Measurements from ENCODE around the gene RAB19.

Gene RAB19

GRCh38 chr7:140397784-140398750 lies 5.8 kb upstream of the RAB19 start, which contains the start of gene SLC37A3:
Gene SLC37A3 (minus strand): TSS chr7:140398530. CDS start chr7:140382526, 16,004 bp downstream.
- no peaks in the 10 kb centered on the region for H3K9me2 ChIP-seq (replicated peaks; ENCODE audit: insufficient read depth, low read length)
- H4K20me1 ChIP-seq (ENCODE audit: insufficient read depth, low read length) = 0 out of 2 replicates have a peak, but pooled peaks cover 4% of the 10 kb centered on the region
- peak within 1 kb of the TSS; percentile 85 for H3K4me2 ChIP-seq (ENCODE audit: low read depth, low read length)
- H3F3A ChIP-seq (ENCODE audit: insufficient read depth, low read length) = no peaks in the 10 kb centered on the region
- no peaks in the 10 kb centered on the region for H3K9me3 ChIP-seq (replicated peaks; ENCODE audit: insufficient read depth, low read length)
- peak within 1 kb of the TSS; percentile 73 for H2AFZ ChIP-seq (ENCODE audit: low read length)
- H3K4me1 ChIP-seq (ENCODE audit: low read length) = 0 out of 2 replicates have a peak, but pooled peaks cover 5% of the 10 kb centered on the region
- peak within 1 kb of the TSS; percentile 72 for H3K4me3 ChIP-seq (ENCODE audit: low read length)
- TF ChIP-seq EZH2 (optimal IDR thresholded peaks at IDR 0.05; ENCODE audit: low read depth, low read length) (no peak), EZH2phosphoT487 (IDR thresholded peaks at IDR 0.05; ENCODE audit: low read length) (no peak), CTCF (IDR thresholded peaks at IDR 0.05; ENCODE audit: low read length) (no peak)
- H3K79me2 ChIP-seq (ENCODE audit: low read length) = no peaks in the 10 kb centered on the region
- peak; percentile 88 for DNase-seq
- H3K27me3 ChIP-seq (replicated peaks; ENCODE audit: insufficient read depth, low read length) = peaks cover 57% of the 10 kb centered on the region
- H3K27ac ChIP-seq (ENCODE audit: low read length) = no peak within 1 kb of the TSS
- H3K36me3 ChIP-seq (replicated peaks; ENCODE audit: insufficient read depth, low read length) = no peaks in the 10 kb centered on the region
- H3K9ac ChIP-seq (ENCODE audit: low read length) = peak within 1 kb of the TSS; percentile 59

- Histone ChIP-seq H3K9ac (ENCODE audit: low read length) (no peak overlapping the region), H3K4me2 (ENCODE audit: low read depth, low read length) (peak overlapping the region; percentile 85; the same call in 1 of the 2 replicates), H3K27me3 (replicated peaks; ENCODE audit: insufficient read depth, low read length) (peaks cover 49% of the 10 kb centered on the region), H3F3A (ENCODE audit: insufficient read depth, low read length) (no peaks in the 10 kb centered on the region), H2AFZ (ENCODE audit: low read length) (peak overlapping the region; percentile 73; the same call in 1 of the 2 replicates), H3K9me2 (replicated peaks; ENCODE audit: insufficient read depth, low read length) (no peaks in the 10 kb centered on the region), H4K20me1 (ENCODE audit: insufficient read depth, low read length) (no peaks in the 10 kb centered on the region), H3K27ac (ENCODE audit: low read length) (no peak overlapping the region), H3K79me2 (ENCODE audit: low read length) (no peaks in the 10 kb centered on the region), H3K9me3 (replicated peaks; ENCODE audit: insufficient read depth, low read length) (no peaks in the 10 kb centered on the region), H3K4me3 (ENCODE audit: low read length) (no peak overlapping the region), H3K36me3 (replicated peaks; ENCODE audit: insufficient read depth, low read length) (no peaks in the 10 kb centered on the region), H3K4me1 (ENCODE audit: low read length) (0 out of 2 replicates have a peak, but pooled peaks cover 5% of the 10 kb centered on the region)
- TF ChIP-seq CTCF (IDR thresholded peaks at IDR 0.05; ENCODE audit: low read length) = no peak
- no peak for TF ChIP-seq EZH2 (optimal IDR thresholded peaks at IDR 0.05; ENCODE audit: low read depth, low read length)
- no peak for TF ChIP-seq EZH2phosphoT487 (IDR thresholded peaks at IDR 0.05; ENCODE audit: low read length)
- DNase-seq = no peak
These were observed 5.0 kb upstream of the RAB19 start for GRCh38 chr7:140398821-140399220.

DNA sequence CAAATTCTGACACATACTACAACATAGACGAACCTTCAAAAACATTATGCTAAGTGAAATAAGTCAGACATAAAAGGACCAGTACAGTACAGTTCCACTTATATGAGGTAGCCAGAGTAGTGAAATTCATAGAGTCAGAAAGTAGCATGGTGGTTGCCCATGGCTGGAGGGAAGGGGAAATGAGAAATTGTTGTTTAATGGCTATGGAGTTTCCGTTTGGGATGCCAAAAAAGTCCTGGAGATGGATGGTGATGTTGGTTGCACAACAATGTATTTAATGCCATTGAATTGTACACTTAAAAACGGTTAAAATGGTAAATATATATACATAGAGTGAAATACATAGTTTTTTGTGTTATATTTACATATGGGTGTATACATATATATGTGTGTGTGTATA lies 3.5 kb upstream of the RAB19 start:
- H3K36me3 ChIP-seq (replicated peaks; ENCODE audit: insufficient read depth, low read length) = no peaks in the 10 kb centered on the region
- no peaks in the 10 kb centered on the region for H3K9me2 ChIP-seq (replicated peaks; ENCODE audit: insufficient read depth, low read length)

More for the DNA sequence above, 3.5 kb upstream of the RAB19 start:
- Histone ChIP-seq H3K4me1 (ENCODE audit: low read length) (0 out of 2 replicates have a peak, but pooled peaks cover 5% of the 10 kb centered on the region), H3K27ac (ENCODE audit: low read length) (no peak overlapping the region), H2AFZ (ENCODE audit: low read length) (no peak overlapping the region), H3K4me3 (ENCODE audit: low read length) (no peak overlapping the region), H3K27me3 (replicated peaks; ENCODE audit: insufficient read depth, low read length) (peaks cover 52% of the 10 kb centered on the region), H3K9ac (ENCODE audit: low read length) (no peak overlapping the region), H3K4me2 (ENCODE audit: low read depth, low read length) (no peak overlapping the region), H3K79me2 (ENCODE audit: low read length) (no peaks in the 10 kb centered on the region), H3F3A (ENCODE audit: insufficient read depth, low read length) (no peaks in the 10 kb centered on the region), H4K20me1 (ENCODE audit: insufficient read depth, low read length) (no peaks in the 10 kb centered on the region), H3K9me3 (replicated peaks; ENCODE audit: insufficient read depth, low read length) (no peaks in the 10 kb centered on the region)
- TF ChIP-seq EZH2 (optimal IDR thresholded peaks at IDR 0.05; ENCODE audit: low read depth, low read length) = no peak
- no peak for TF ChIP-seq EZH2phosphoT487 (IDR thresholded peaks at IDR 0.05; ENCODE audit: low read length)
- TF ChIP-seq CTCF (IDR thresholded peaks at IDR 0.05; ENCODE audit: low read length) = no peak
- no peak for DNase-seq

Measured in MM.1S (cell line).